PC-3 (cell line): ENCODE measurements around the gene SVIL. TPM values are rescaled to one million over a fixed set of nuclear protein-coding genes. Genes with fewer than 3 reads are reported as not detected.
"Not testable (repeated sequence)": the region's sequence is repeated elsewhere in the genome, so short reads cannot be mapped to it uniquely, and the experiment has no call there.

Experiments used
- ATAC-seq: fragments of 200-7000 bp; cut with Tn5 transposase; 2 replicates; pipeline ENCODE4 v1.9.1; 2020; ENCODE audit warnings: mild to moderate bottlenecking, moderate library complexity
- BruUV-seq: library from RNA; stranded (reverse); fragments of 400-500 nt; replicated peaks from 2 replicates; lab custom pipeline; 2021; lab: Mats Ljungman, UMichigan
- CTCF ChIA-PET: fragments of 300-600 bp; sonication (Branson Sonifier 250); formaldehyde crosslinking; loops from one replicate; lab custom pipeline; 2022; ENCODE audit warnings: antibody characterized with exemption; lab: Charles Lee
- POLR2A ChIA-PET: fragments of 300-600 bp; sonication (Branson Sonifier 250); formaldehyde crosslinking; loops from one replicate; lab custom pipeline; 2022; ENCODE audit warnings: antibody characterized with exemption; ENCODE audit not compliant: unreplicated experiment; lab: Charles Lee
- DNase-seq: peaks from one replicate; pipeline ENCODE4 v3.0.0-alpha.2; 2015
- H2AFZ ChIP-seq: fragments of 300-600 bp; sonication (generic); 2 replicates; pipeline ENCODE4 v1.6.0; 2016; ENCODE audit warnings: antibody characterized with exemption, low read length
- H3F3A ChIP-seq: fragments of 300-600 bp; sonication (generic); one replicate; pipeline ENCODE4 v1.6.0; 2017; ENCODE audit warnings: antibody characterized with exemption, low read length, control low read depth, mild to moderate bottlenecking; ENCODE audit not compliant: unreplicated experiment
- H3K27ac ChIP-seq: fragments of 300-600 bp; sonication (generic); 2 replicates; pipeline ENCODE4 v1.5.1; 2016; ENCODE audit warnings: mild to moderate bottlenecking, low read length
- H3K27me3 ChIP-seq: fragments of 300-600 bp; sonication (generic); 2 replicates; pipeline ENCODE4 v1.6.1; 2016; ENCODE audit warnings: low read length, mixed read lengths
- H3K36me3 ChIP-seq: fragments of 300-600 bp; sonication (generic); 2 replicates; pipeline ENCODE4 v1.6.1; 2016; ENCODE audit warnings: low read depth, mixed run types, low read length, mixed read lengths
- H3K4me1 ChIP-seq: fragments of 300-600 bp; sonication (generic); 2 replicates; pipeline ENCODE4 v1.5.1; 2016; ENCODE audit warnings: low read length; ENCODE audit not compliant: insufficient read depth
- H3K4me2 ChIP-seq: fragments of 300-600 bp; sonication (generic); 2 replicates; pipeline ENCODE4 v1.6.0; 2016; ENCODE audit warnings: low read length
- H3K4me3 ChIP-seq: fragments of 300-600 bp; sonication (generic); 2 replicates; pipeline ENCODE4 v1.5.1; 2016; ENCODE audit warnings: mild to moderate bottlenecking, low read length, mixed read lengths
- H3K79me2 ChIP-seq: fragments of 300-600 bp; sonication (generic); 2 replicates; pipeline ENCODE4 v1.6.1; 2017; ENCODE audit warnings: low read length, mixed read lengths
- H3K9ac ChIP-seq: fragments of 300-600 bp; sonication (generic); 2 replicates; pipeline ENCODE4 v1.6.0; 2016; ENCODE audit warnings: mild to moderate bottlenecking, low read length
- H3K9me2 ChIP-seq: fragments of 300-600 bp; sonication (generic); replicated peaks from 2 replicates; pipeline ENCODE4 v1.6.1; 2016; ENCODE audit warnings: mixed run types, low read length, mixed read lengths
- H3K9me3 ChIP-seq: fragments of 300-600 bp; sonication (generic); 2 replicates; pipeline ENCODE4 v1.6.1; 2016; ENCODE audit warnings: low read length, mixed read lengths
- H4K20me1 ChIP-seq: fragments of 300-600 bp; sonication (generic); 2 replicates; pipeline ENCODE4 v1.6.1; 2016; ENCODE audit warnings: low read length, mixed read lengths
- CTCF ChIP-seq: fragments of 300-600 bp; sonication (generic); conservative IDR thresholded peaks from 2 replicates; pipeline ENCODE4 v1.5.1; 2017; ENCODE audit warnings: antibody characterized with exemption, low read depth, mild to moderate bottlenecking, low read length
- EZH2 ChIP-seq: fragments of 300-600 bp; sonication (generic); IDR thresholded peaks from one replicate; pipeline ENCODE4 v1.6.1; 2017; ENCODE audit warnings: antibody characterized with exemption, mild to moderate bottlenecking, low read length; ENCODE audit not compliant: unreplicated experiment
- EZH2phosphoT487 ChIP-seq: fragments of 300-600 bp; sonication (generic); IDR thresholded peaks from 2 replicates; pipeline ENCODE4 v1.6.1; 2018; ENCODE audit warnings: mild to moderate bottlenecking, antibody characterized with exemption, low read length, borderline replicate concordance
- intact Hi-C: fragments of 100-400 bp; cut with micrococcal nuclease; formaldehyde crosslinking; loops from 2 replicates; pipeline ENCODE4 v1.9.0; 2023
- total RNA-seq: library from RNA; depleted of rRNA; stranded (reverse); fragments of >200 nt; gene quantifications from 2 replicates; pipeline ENCODE4 v1.2.3, GENCODE V29; 2014

SVIL gene
- total RNA-seq, 1 experiment from 2014 or later, result 19.2 TPM

- Histone ChIP-seq H3K36me3 (no peaks in the 10 kb centered on the region), H3K79me2 (peaks cover 1% of the 10 kb centered on the region; the same call in 1 of the 2 replicates), H3K9ac (no peak overlapping the region), H3K4me2 (no peak overlapping the region), H3K4me3 (no peak overlapping the region), H2AFZ (no peak overlapping the region), H4K20me1 (no peaks in the 10 kb centered on the region), H3K9me2 (no peaks in the 10 kb centered on the region), H3K27me3 (no peaks in the 10 kb centered on the region), H3K4me1 (no peaks in the 10 kb centered on the region), H3K27ac (no peak overlapping the region), H3K9me3 (no peaks in the 10 kb centered on the region), H3F3A (no peaks in the 10 kb centered on the region)
- DNase-seq (no peak), ATAC-seq (no peak)
- POLR2A ChIA-PET, result no interaction called here
- intact Hi-C loops, result no loop called here
- CTCF ChIA-PET, result no interaction called here
- TF ChIP-seq CTCF, result no peak
- no peak for TF ChIP-seq EZH2
- TF ChIP-seq EZH2phosphoT487, result no peak
- BruUV-seq, result no TSS peak
Observed at GRCh38 chr10:29610876-29611647, 23.7 kb downstream of the SVIL start.

DNA sequence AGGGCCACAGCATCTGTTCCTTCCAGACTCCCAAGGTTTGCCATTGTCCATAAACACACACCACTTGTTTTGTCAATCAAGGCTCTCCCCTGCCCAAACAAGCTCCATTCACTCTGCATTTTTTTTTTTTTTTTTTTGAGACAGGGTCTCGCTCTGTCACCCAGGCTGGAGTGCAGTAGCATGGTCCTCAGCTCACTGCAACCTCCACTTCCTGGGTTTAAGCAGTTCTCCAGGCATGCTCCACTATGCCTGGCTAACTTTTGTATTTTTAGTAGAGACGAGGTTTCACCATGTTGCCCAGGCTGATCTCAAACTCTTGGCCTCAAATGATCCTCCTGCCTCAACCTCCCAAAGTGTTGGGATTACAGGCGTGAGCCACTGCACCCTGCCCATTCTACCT is 24.4 kb downstream of the SVIL start:
- ATAC-seq, H3K9ac ChIP-seq, H3F3A ChIP-seq, H4K20me1 ChIP-seq, H3K27ac ChIP-seq, H3K4me1 ChIP-seq, CTCF ChIA-PET, BruUV-seq, H3K27me3 ChIP-seq, H3K36me3 ChIP-seq, H2AFZ ChIP-seq, H3K4me3 ChIP-seq, H3K79me2 ChIP-seq, intact Hi-C loops, H3K4me2 ChIP-seq, H3K9me3 ChIP-seq, POLR2A ChIA-PET, DNase-seq, H3K9me2 ChIP-seq: not testable (repeated sequence)

- no peak overlapping the region for H3K9ac ChIP-seq
- no peaks in the 10 kb centered on the region for H3K36me3 ChIP-seq
- H3K4me3 ChIP-seq, result no peak overlapping the region
- no peaks in the 10 kb centered on the region for H3K9me3 ChIP-seq
- no peaks in the 10 kb centered on the region for H4K20me1 ChIP-seq
- H3K4me1 ChIP-seq, result no peaks in the 10 kb centered on the region
- ATAC-seq (no peak), DNase-seq (no peak)
- no peaks in the 10 kb centered on the region for H3F3A ChIP-seq
- H3K79me2 ChIP-seq, result no peaks in the 10 kb centered on the region
- intact Hi-C loops, result no loop called here
- CTCF ChIA-PET, result no interaction called here
- no peaks in the 10 kb centered on the region for H3K9me2 ChIP-seq
- BruUV-seq, result no TSS peak
- TF ChIP-seq CTCF (no peak), EZH2phosphoT487 (no peak), EZH2 (no peak)
- POLR2A ChIA-PET, result no interaction called here
- no peak overlapping the region for H3K27ac ChIP-seq
- H3K4me2 ChIP-seq, result no peak overlapping the region
- H2AFZ ChIP-seq, result no peak overlapping the region
- H3K27me3 ChIP-seq, result no peaks in the 10 kb centered on the region
Observed at GRCh38 chr10:29609696-29610095, 25.1 kb downstream of the SVIL start.
